GM18517 (cell line): ENCODE results near the gene KCNIP4.

Experiments used
- ATAC-seq: cut with Tn5 transposase; IDR thresholded peaks from one replicate; pipeline ENCODE4 v1.9.1; 2021; ENCODE audit warnings: mild to moderate bottlenecking, moderate library complexity; ENCODE audit not compliant: unreplicated experiment

Gene KCNIP4

DNA sequence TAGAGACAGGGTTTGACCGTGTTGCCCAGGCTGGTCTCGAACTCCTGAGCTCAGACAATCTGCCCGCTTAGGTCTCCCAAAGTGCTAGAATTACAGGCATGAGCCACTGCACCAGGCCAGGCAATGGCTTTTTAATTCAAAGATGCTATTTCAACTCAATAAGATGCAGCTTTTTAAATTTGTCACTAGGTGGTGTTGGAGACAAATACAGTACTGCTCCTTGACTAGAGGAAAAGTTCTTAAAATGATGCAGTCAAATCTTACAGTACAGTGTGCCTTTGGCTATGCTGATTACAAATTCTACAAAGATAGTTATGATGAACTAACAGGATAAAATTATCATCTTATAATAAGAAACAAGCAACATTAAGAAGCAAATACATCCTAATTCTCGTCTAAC is 441.1 kb downstream of the KCNIP4 start:
- ATAC-seq: no peak

DNA sequence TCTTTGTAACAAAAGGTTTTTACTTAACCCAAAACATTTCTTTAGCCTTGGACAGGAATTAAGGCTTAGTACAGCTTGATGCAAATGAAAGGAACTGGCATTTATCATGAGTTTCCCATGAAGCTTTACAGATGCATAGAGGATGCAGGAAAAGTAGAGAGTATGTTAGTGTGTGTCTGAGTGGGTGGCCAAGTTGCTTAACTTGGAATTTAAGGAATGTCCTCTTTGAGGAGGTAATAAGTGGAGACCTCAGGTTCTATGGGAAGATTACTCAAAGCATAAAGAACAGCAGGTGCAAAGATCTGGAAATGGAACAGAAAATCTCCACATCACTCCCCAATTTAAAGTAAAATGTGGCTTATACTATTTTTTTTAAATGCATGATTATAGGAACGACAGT is 457.9 kb downstream of the KCNIP4 start:
- ATAC-seq: no peak

DNA sequence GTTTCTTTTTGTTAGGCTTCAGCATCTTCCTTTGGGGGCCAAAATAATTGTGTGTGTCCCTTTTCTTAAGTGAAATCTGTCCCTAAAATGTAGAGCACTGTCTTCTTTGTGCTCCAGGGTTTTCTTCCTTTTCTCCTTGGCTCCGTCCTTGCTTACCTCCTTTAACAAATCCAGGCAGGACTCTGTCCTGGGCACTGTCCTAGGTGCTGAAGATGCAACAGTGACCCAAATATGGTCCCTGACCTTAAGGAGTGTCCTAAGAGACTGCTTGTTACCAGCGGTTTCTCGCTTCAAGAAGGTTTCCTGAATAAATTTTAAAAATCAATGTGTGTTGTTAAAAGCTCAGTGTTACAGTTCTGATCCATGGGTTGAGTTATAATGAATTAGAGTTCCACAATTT is 471.8 kb downstream of the KCNIP4 start:
- ATAC-seq: no peak

DNA sequence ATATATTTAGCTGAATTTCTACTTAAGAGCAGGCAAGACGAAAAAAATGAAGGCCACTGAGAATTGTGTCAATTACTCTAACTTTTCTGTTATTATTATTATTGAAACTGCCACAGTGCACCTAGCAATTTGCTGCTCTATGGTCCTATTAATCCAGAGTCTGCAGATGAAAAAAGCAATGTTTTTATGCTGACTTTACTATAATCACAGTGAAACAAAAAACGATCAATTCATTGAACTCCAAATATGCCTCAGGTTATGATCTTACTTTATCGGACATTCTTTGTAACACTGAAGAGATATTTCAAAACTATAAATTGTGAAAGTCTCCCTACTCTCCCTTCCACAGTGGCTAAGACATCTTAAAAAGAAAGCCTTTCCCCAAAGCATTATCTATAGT is 474.4 kb downstream of the KCNIP4 start:
- ATAC-seq: no peak

DNA sequence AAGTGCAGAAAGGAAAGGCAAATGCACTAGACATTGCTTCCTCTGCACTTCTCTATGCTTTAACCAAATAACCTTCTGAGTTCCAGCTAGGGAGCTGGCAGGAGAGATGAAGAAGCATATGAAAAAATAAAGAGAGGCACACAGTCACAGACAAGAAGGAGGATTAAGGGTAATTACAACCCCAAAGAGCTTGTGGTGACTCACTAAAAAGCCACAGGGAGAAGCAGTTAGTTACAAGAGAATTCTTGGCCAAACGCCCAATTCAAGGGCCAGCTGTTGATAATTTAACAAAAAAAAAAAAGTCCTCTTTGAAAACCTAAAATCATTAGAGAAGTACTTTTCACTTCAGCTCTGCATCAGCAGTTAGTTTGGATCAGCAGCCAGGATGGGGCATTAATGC is 478.0 kb downstream of the KCNIP4 start:
- no peak for ATAC-seq

DNA sequence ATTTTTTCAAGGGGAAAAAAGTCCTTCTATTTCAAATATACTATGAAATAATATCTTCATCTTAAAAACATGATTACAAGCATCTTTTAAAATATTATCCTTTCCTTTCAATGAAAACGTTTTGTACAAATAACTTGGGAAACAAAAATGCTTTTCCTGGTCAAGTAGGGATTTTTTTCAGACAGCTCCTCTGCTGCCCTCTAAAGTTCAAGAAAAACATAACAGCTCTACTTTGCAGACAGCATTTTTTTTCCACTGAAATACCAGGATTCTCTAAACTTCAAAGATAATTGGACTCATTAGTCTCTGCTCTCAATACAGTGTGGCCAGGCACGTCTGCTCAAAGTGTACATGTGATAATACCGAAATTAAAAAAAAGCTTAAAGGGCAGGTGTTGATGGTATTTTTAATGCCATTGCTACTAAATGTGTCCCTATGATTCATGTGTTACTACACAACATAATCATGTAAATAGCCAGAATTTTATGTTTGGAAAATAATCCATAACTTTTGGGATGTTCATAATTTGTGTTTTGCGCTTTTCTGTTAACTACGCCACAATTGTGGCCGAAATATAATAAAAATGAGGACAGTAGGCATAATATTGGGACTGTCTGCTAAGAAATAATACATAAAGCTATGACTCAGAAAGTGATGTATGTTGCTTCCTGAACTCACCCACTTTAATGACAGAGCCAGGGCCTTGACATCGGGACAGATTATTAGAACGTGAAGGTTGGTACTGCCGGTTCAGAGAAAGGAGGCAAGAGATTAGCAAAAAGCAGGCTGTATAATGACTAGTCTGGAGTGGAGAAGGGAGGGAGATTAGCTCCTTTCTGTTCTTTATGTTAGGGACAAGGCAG is 478.9 kb downstream of the KCNIP4 start:
- no peak for ATAC-seq

DNA sequence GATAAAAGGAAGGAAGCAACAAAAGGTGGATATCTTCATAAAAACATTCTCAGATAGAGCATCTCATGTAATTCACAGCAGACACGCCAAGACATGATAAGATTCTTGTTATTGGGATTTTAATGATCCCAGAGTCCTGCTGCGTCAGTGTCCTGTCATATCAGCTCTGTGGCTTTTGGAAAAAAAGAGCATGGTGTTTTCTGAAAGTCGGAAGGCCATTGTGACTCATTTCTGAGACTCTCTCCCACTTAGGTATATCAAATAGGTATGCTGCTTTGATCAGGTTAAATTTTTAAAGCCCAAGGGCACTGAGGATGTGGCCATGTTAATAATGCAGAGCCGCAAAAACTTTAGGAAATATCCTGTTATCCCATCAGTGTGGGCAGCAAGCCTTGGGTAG is 481.0 kb downstream of the KCNIP4 start:
- ATAC-seq: no peak

DNA sequence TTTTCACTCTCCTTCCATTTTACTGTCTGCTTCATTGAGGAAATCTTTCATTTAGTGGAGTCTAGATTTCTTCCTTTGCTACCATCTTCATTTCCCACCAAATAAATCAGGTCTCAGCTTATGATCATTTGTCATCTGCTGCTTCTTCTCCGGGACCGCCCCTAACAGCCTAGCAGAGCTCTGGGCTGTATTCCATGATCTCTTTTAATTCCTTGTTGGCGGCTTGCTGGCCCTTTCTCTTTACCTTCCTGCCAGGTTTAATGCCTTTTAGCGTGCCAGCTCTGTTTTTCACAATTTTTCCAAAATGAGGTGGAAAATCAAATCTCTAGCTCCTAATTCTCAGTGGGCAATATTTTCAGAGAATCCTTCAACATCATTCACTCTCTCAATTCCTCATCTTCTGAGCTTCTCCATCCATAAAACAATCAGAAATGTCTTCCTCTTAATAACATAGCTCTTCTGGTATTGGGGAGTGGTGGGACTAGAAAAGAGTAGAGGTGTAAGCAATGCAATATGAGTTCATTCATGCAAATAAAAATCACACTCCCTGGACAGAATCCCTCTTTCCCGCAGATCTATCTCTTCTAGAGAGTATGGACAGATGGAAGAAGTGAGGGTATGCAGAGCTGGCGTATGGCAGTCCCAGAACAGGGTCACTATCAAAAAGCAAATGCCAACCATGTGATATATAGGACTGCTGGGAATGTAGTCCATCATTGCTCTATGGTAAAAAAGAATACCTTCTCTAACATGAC is 491.3 kb downstream of the KCNIP4 start:
- ATAC-seq: no peak

DNA sequence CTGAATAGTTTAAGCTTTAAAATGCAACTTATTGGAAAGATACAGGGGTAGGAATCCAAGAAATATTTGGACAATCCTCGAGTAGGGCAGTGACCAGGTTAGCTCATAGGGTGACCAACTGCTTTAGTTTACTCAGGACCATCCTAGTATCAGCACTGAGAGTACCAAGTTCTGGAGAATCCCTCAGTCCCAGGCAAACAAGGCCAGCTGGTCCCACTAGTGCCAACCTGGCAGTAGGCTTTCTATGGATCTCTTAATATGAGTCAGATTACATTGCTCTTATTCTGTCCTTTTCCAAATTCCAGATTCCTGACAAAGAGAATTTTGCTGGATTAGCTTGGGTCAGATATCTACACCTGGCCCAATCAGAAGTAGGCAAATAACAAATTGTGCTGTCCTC is 493.7 kb downstream of the KCNIP4 start:
- no peak for ATAC-seq

DNA sequence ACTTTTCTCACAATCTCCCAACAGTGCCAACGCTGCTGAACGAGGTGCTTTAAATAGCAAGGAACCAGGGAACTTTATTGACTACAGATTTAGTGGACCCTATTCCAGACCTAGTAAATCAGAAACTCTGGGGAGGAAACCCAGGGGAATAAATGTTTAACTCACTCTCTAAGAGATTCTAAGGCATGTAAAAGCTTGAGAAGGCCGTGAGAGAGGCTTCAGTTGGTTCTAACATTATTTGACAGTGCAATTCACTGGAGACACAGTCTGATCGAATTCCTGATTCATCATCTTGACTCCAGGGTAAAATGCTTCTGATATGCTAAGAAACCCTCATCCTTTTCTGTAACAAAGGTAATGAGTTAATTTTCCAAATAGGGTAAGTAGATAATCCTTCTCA is 494.4 kb downstream of the KCNIP4 start:
- ATAC-seq: no peak

DNA sequence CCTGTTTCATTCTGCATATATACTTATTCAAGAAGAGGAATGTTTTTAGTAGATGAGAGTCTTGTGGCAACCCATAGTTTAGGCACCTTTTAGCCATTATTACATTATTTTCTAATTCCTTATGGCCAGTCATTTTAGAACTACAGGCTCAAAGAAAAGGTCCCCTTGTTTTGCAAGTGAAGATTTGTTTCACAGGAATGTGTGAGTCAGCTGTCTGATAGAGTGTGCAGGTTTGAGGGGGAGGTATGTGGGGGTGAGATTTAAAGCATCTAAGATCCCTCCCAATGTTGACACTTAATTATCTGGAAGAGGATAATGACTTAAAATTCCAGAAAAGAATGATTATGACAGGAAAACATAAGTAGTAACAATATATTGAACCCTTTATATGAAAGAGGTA is 495.6 kb downstream of the KCNIP4 start:
- no peak for ATAC-seq

DNA sequence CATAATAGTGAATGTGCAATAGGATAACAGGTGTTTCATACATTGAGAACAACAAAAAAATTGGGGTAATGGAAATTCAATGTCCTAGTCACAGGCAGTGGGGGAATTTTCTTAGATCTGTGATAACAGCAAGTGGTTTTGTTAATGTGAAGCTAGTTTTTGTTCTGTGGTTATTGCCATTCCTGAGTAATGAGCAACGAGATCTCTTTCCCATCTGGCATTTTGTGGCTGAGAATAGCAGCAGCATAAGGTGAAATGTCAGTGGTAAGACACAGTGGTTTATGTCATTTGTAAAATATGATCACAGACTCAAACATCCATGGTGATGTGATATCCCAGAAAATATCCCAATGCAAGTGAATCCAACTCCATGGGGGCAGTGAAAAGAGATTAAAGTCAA is 497.5 kb downstream of the KCNIP4 start:
- no peak for ATAC-seq

DNA sequence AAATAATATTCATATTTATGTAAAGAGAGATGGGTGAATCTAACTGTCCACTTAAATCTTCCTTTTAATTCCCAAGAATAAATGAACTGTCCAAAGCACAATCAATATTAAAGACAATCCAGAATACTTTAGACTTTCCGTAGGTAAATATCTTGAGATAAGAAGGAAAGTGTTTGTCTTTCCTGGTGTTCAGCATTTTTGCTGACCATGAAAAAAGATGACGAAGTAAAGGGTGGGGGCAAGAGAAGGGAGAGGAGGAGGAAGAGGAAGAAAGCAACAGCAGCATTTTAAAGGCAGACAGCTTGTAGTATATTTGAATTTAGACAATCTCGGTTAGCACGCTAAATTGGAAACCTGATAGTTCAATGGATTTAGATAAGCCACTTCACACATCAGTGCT is 498.2 kb downstream of the KCNIP4 start:
- no peak for ATAC-seq

DNA sequence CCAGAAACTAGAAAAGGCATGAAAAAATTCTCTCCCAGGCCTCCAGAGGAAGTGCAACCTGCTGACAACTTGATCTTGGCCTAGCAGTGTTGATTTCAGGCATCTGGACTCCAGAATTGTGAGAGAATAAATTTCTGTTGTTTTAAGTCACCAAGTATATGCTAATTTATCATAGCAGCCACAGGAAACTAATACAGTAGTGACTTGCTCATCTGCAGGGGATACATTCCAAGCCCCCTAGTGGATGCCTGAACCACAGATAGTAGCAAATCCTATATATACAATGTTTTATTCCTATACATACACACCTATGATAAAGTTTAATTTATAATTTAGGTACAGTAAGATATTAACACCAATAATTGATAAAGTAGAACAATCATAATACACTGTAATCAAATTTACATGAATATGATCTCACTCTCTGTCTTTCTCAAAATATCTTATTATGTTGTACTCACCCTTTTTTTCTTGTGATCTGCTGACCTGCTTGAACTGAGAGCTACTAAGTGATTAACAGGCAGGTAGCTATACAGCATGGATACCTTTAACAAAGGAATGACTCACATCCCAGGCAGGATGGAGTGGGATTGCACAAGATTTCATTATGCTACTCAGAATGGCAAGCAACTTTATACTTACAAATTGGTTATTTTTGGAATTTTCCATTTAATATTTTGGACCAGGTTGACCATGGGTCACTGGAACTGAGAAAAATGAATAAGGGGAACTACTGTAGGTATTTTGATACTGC is 501.1 kb downstream of the KCNIP4 start:
- ATAC-seq: no peak

DNA sequence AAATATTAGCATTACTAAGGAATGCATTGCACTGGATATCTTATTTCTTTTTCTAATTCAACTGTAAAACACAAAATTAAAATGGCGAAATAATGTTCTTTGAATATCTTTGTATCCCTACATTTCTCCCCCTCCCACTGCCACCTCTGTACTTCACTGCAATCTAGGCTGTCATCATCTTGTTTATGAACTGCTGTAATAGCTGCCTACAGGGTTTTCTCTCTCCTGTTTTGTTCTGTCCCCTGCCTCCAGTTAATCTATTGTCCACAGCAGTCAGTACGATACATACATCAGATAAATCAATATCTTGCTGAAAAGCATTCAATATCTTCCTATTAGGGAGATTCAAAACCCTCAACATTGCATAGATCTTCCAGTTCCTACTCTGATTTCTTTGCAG is 528.4 kb downstream of the KCNIP4 start:
- no peak for ATAC-seq

DNA sequence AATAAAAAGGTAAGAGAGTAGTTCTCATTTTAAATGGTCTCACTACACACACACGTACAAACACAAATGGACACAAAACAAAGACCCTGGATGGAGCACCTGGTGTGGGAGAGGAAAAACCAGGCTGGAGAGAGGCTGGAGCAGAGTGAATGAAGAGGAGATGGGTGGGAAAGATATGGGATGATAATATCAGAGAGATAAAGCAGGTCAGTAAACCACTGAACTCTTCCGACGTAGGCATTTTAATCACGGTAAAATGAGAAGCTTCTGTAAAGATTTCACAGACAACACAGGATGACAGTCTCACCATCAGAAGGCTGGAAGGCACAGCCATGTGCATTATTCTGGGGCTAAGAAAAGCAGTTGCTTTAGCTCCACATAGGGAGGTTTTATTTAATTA is 532.8 kb downstream of the KCNIP4 start:
- ATAC-seq: no peak

DNA sequence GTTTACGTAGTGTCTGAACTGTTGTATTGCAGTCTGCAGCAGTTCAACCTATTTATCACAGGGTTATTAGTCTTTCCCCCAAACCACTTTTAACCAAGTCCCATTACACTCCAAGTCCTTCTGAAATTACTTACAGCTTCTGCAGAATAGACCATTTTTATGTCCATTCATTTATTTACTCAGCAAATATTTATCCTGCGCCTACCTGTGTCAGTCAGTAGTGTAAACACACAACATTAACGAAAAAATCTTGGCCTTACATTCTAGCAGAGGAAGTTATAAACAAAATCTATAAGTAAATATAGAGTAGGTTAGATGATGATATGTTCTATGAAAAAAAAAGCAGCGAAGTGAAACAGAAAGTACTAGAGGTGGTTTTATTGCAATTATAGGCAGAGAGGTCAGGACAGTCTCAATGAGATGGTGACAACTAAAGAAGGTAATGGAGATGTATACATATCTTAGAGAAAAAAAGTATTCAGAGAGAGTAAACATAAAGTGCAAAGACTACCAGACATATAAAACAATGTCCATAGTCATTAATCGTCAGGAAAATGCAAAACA is 534.7 kb downstream of the KCNIP4 start:
- no peak for ATAC-seq

DNA sequence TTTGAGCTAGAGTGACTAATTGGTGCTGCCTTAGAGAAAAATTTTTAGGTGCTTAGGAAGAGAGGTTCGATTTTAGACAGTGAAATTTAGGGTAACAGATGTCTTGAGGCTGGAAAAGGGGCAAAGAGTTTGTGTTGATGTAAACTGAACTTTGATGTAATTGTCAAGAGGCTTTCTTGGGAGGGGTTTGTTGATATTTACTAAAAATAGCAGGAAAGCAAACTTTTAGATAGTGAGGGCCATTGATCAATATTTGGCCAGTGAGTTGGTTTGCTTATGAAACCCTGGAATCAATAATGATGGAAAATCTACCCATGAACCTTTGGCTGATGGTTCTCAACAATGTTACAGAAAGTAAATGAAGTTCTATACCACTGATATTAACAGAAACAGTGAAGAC is 537.5 kb downstream of the KCNIP4 start:
- no peak for ATAC-seq

DNA sequence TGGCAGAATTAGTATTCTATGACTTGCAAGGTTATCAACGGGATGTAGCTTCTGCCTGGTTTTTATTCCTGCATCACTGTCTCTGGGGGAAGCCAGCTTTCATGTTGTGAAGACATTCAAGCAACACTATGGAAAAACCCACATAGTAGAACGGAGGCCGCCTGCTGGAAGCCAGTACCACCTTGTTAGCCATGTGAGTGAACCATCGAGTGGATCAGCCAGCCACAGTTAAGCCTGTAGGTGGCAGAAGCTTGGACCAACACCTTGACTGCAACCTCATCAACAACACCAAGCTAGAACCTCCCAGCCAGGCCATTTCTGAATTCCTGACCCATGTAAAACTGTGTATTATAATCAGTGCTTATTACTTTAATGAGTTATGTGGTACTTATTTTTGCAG is 538.2 kb downstream of the KCNIP4 start:
- ATAC-seq: no peak

DNA sequence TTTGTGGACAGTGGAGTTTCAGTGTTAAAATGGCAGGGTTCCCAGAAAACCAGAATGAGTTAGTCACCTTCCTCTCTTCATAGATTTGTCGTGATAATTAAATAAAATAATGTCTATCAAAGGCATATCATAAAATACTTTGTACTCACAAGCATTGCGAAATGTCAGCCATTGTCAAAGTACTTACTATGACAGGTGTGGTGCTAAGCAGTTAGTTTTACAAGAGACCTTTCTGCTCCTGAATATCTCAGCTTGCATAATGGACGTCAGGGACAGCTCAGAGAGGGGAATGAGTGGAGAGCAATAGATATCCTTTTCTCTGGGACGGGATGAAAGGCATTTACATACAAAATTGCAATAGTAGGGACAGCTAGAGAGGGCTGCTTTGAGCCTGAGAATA is 560.9 kb downstream of the KCNIP4 start:
- ATAC-seq: no peak

DNA sequence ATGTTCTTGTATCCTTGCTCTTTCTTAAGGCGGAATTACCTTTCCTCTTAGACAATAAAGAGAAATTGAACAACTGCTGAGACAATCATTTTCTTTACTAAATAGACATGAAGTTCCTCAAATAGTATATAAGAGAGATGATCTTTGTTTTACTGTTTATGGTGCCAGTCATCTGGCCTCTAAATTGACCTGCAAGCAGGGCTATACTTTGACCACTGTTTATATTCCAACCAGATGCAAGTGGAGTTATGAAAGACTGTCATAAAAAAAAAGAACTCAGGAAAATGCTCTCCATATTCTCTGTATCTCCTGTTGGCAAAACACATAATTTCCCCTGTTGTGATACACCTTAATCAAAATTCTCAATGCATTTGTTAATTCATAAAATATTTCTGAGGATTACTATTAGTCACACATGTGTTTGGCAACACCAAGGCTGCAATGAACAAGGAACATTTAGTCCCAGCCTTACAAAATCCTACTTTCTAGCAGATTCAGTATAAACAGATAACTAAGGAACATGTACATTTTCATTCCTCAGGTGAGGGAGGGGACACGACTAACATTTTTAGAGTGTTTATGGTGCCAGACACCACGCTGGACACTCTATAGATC is 562.3 kb downstream of the KCNIP4 start:
- ATAC-seq: no peak
